GM21786 (cell line): Measurements from ENCODE around the gene CDKN2C.
"Not testable (repeated sequence)": the region's sequence is repeated elsewhere in the genome, so short reads cannot be mapped to it uniquely, and the experiment has no call there.

Source experiments
- ATAC-seq: cut with Tn5 transposase; IDR thresholded peaks from one replicate; pipeline ENCODE4 v1.9.1; 2021; ENCODE audit not compliant: unreplicated experiment

Gene CDKN2C

GRCh38 chr1:50978144-50978851 is 8.3 kb downstream of the CDKN2C start:
- ATAC-seq, result peak; percentile 29

GRCh38 chr1:50978852-50979781 is 9.1 kb downstream of the CDKN2C start:
- no peak for ATAC-seq

DNA sequence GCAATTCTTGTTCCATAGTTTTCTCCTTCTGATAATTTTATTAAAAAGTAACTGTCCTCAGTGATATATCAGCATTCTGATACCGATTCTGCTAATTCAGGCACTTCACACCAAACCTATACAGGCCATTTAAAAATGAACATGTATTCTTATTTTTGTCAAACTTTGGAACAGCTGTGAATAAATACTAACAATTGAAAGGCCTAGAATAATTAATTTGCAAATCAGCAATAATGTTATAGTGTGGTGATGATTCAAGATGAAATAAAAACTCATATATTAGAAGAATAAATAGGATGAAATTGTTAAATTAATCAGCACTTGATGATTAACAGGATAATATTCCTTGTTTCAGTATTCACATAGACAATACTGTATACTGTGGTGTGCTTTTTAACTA is 9.9 kb downstream of the CDKN2C start:
- no peak for ATAC-seq

DNA sequence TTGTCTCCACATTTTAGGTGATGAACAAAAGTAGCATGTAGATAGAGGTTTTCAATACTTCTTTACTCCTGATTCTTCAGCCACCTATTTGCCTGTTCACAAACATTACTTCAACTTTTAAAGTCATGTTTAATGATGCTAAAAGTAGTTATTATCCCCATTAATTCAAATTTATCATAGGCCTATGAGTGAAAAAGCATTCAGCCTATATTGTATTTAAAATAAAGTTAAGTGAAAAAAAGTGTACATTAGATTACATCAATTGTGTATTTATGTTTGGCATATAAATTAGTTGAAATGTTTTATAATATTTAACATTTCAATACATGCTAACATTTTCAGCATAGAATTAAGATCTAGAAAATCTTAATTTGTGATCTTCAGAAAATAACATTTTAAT is 10.5 kb downstream of the CDKN2C start:
- ATAC-seq, result no peak

GRCh38 chr1:50981741-50982140 is 11.7 kb downstream of the CDKN2C start:
- no peak for ATAC-seq

DNA sequence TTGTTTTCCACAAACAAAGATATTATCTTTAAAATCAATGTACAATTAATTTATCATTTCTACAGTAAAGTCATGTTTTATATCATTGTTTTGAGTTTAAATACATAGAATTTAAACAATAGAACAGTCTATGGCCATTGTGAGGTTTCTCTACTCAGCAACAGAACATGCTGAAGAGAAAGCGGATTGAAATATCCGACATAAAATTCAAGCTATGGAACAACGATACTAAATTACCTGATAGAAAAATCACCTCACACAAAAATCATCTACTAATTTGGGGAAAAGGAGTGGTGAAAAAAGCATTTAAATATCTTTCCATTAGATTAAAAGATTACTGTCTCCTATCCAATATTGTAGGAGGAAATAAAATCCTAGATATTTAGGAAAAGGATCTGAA is 12.6 kb downstream of the CDKN2C start:
- ATAC-seq, result no peak

DNA sequence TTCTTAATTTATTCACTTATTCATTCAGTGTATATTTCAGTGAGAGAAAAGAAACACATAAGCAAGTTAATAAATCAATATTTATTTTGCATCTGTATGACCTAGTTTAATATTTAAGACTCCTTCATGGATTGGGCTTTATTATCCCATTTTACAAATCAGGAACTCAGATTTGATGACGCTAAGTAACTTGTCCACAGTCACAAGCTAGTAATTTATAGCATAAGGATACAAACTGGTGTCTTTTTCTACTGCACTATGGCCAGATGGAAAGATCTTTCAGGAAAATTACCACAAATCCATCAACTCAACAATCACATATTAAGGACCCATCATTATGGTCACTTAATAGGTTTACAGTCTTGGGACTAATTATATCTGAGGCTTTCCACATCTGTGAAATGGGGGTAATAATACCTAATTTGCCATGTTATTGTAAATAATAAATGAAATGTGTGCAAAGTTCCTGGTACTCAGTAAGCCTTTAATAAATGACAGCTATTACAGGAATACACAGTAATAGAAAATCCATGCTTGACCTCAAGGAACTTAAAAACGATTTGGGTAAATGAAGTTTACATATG is 13.3 kb downstream of the CDKN2C start:
- no peak for ATAC-seq

GRCh38 chr1:50985094-50985493 is 15.0 kb downstream of the CDKN2C start:
- ATAC-seq, result no peak

DNA sequence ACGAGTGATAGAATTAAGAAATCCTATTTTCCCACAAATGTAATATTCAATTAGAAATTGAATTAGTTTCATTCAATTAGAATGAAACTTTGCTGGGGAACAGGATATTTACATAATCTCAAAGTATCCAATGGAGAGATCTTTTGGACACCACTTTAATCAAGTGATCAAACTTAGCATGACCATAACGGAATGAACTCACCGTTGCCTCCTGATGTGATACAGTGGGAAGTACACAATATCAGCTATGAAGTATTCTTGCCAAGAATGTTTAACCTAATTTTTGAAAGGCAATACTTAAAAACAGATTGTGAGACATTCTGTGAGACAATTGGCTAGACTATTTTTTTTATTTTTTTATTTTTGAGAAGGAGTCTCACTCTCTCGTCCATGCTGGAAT is 16.6 kb downstream of the CDKN2C start:
- ATAC-seq, result no peak

GRCh38 chr1:50989694-50990093 is 19.6 kb downstream of the CDKN2C start:
- ATAC-seq, result no peak

DNA sequence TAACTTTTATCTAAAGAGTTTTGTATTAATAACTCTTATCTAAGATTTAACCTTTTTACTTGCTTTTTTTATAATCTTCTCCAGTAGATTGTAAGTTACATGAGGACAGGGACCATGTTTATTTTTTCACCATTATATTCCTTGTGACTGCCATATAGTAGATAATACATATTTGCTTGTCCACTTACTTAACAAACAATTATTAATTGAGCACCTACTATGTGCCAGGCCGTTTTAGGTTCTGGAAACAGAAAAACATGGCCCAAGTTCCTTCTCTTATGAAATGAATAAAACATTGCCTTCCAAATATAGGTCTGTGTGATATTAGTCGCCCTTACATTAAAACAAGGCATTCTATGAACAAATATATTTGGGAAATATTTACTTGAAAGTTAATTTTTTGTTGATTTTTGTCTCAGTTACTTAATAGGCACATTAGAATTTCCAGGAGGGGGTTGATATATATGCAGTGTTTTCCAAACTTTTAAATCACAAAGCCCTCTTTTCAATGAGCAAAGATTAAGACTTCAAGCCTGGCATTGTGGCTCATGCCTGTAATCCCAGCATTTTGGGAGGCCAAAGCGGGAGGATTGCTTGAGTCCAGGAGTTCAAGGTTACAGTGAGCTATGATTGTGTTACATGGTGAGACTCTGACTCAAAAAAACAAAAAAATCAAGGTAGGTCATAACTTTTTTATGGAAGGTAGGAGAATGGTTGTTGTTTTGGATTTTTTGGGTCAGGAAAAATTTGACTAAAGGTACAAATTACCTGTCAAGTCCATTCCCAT is 22.7 kb downstream of the CDKN2C start:
- ATAC-seq, result no peak

GRCh38 chr1:50993645-50994044 is 23.6 kb downstream of the CDKN2C start:
- no peak for ATAC-seq

- no peak for ATAC-seq
These were observed 25.0 kb downstream of the CDKN2C start for GRCh38 chr1:50994997-50995396.

GRCh38 chr1:50995651-50996050 is 25.6 kb downstream of the CDKN2C start:
- no peak for ATAC-seq

GRCh38 chr1:50996083-50996482 is 26.0 kb downstream of the CDKN2C start:
- no peak for ATAC-seq

GRCh38 chr1:50999375-50999774 is 29.3 kb downstream of the CDKN2C start:
- ATAC-seq, result not testable (repeated sequence)

GRCh38 chr1:51000160-51000559 is 30.1 kb downstream of the CDKN2C start:
- ATAC-seq, result no peak

GRCh38 chr1:51000651-51001050 is 30.6 kb downstream of the CDKN2C start:
- ATAC-seq, result no peak

DNA sequence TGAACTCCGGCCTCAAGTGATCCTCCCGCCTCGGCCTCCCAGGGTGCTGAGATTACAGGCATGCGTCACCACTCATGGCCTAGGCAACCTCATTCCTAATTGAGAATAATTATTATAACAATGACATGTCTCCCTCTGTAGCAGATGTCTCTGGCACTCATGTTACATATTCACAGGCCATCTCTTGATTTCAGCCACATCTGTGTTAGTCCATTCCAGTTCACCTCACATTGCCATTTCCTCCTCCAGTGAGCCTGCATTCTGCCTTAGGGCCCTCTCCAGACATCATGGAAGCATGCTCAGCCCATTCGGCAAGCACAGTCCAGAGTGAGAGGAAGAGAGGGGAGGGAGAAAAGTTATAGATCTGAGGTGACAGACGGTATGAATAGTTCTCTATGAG is 32.5 kb downstream of the CDKN2C start:
- ATAC-seq, result no peak

GRCh38 chr1:51005549-51005948 is 35.5 kb downstream of the CDKN2C start:
- not testable (repeated sequence) for ATAC-seq

DNA sequence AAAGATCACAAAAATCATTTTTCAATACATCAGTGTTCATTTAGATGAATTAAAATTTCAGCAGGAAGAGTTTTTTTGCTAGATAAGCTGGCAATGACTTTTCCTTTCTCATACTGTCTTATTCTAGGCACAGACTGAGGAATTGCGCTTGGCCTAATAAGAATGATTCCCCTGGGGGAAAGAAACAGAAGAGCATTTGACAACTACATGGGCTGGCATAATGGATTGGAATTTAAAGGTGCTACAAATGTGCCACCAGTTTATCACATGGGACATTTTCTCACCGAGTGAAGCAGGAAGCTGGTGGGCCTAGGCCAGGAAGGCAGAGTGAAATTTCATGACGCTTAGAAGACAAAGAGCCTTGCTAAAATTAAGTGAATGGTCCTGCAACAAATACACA is 39.3 kb downstream of the CDKN2C start:
- no peak for ATAC-seq
